T-cell (primary cell): ENCODE measurements around the gene CEP63. TPM values are rescaled to one million over a fixed set of nuclear protein-coding genes. Genes with fewer than 3 reads are reported as not detected.

ENCODE experiments used
- ATAC-seq, 4 experiments: fragments of 200-7000 bp in 3 of 4; fragments of 150-1000 bp in 1 of 4; cut with Tn5 transposase; replicated peaks in 1 of 4; 1 replicate in 3 of 4; 2 replicates in 1 of 4; pipeline ENCODE4 v1.10.0; 2021; ENCODE audit warnings: moderate library complexity in 3 of 4, mild to moderate bottlenecking in 2 of 4, moderate number of reproducible peaks in 1 of 4
- CTCF ChIA-PET, 2 donors: fragments of 300-600 bp; sonication (Branson Sonifier 250); formaldehyde crosslinking; loops; one replicate each; lab custom pipeline; 2022; ENCODE audit warnings: antibody characterized with exemption in 2 of 2; lab: Charles Lee
- POLR2A ChIA-PET, 2 donors: fragments of 300-600 bp; sonication (Branson Sonifier 250); formaldehyde crosslinking; loops; one replicate each; lab custom pipeline; 2022; ENCODE audit warnings: antibody characterized with exemption in 2 of 2; lab: Charles Lee
- DNase-seq, 35 experiments: peaks; one replicate each; pipeline versions ENCODE4 v3.0.0 to v3.0.0-alpha.2; 2013 to 2023
- H3K27ac ChIP-seq: one replicate; pipeline ENCODE4 v1.5.1; 2013; ENCODE audit warnings: low read length
- H3K27me3 ChIP-seq, 2 experiments: replicated peaks in 1 of 2; 1 replicate in 1 of 2; 2 replicates in 1 of 2; pipeline versions ENCODE4 v1.6.1 to v1.7.0; 2013; ENCODE audit warnings: low read length in 1 of 2, mixed read lengths in 1 of 2; ENCODE audit not compliant: control insufficient read depth in 2 of 2, insufficient read depth in 2 of 2; ENCODE audit errors: extremely low read depth in 1 of 2
- H3K36me3 ChIP-seq, 2 donors: 1 replicate in 1 of 2; 2 replicates in 1 of 2; pipeline versions ENCODE4 v1.6.1 to v1.7.0; 2013; ENCODE audit warnings: low read length in 1 of 2; ENCODE audit not compliant: control insufficient read depth in 2 of 2, insufficient read depth in 1 of 2; ENCODE audit errors: extremely low read depth in 1 of 2
- H3K4me1 ChIP-seq, 2 experiments: 1 replicate in 1 of 2; 2 replicates in 1 of 2; pipeline versions ENCODE4 v1.6.1 to v1.7.0; 2013; ENCODE audit warnings: low read length in 2 of 2, mixed read lengths in 1 of 2; ENCODE audit not compliant: insufficient read depth in 2 of 2, control insufficient read depth in 1 of 2; ENCODE audit errors: extremely low read depth in 1 of 2
- H3K4me3 ChIP-seq, 2 donors: 1 replicate in 1 of 2; 2 replicates in 1 of 2; pipeline versions ENCODE4 v1.5.1 to v1.7.0; 2013; ENCODE audit warnings: mild to moderate bottlenecking in 2 of 2, low read length in 1 of 2, moderate library complexity in 1 of 2; ENCODE audit not compliant: control insufficient read depth in 1 of 2; ENCODE audit errors: extremely low read depth in 1 of 2
- H3K9me3 ChIP-seq: 2 replicates; pipeline ENCODE4 v1.7.0; 2013
- H3K27ac Mint-ChIP-seq, 2 donors: one replicate each; pipeline ENCODE4 v1.8.0; 2020 to 2021; ENCODE audit warnings: mild to moderate bottlenecking in 2 of 2, mixed read lengths in 2 of 2
- H3K27me3 Mint-ChIP-seq, 2 donors: one replicate each; pipeline ENCODE4 v1.8.0; 2021 to 2022; ENCODE audit warnings: mixed read lengths in 2 of 2
- H3K36me3 Mint-ChIP-seq: one replicate; pipeline ENCODE4 v1.8.0; 2021; ENCODE audit warnings: mixed read lengths
- H3K4me1 Mint-ChIP-seq, 3 donors: one replicate each; pipeline ENCODE4 v1.8.0; 2020 to 2022; ENCODE audit warnings: mixed read lengths in 3 of 3, mild to moderate bottlenecking in 1 of 3
- H3K4me3 Mint-ChIP-seq, 3 donors: one replicate each; pipeline ENCODE4 v1.8.0; 2020 to 2022; ENCODE audit warnings: mild to moderate bottlenecking in 3 of 3, mixed read lengths in 3 of 3, moderate library complexity in 3 of 3
- H3K9me3 Mint-ChIP-seq, 3 donors: one replicate each; pipeline ENCODE4 v1.8.0; 2020 to 2022; ENCODE audit warnings: mixed read lengths in 3 of 3
- WGBS: methylation state at CpG from one replicate; pipeline ENCODE4 v1.1.5; 2013; ENCODE audit warnings: missing lambda C conversion rate; ENCODE audit not compliant: insufficient coverage; 5-methylcytosine and 5-hydroxymethylcytosine counted together
- total RNA-seq, 35 experiments: library from RNA in 6 of 35; stranded (reverse) in 6 of 35; fragments of 120-200 nt in 1 of 35; gene quantifications; one replicate each; pipeline versions ENCODE4 v1.2.1 to v1.2.4 and lab custom pipeline; 2013 to 2026

Gene CEP63
- total RNA-seq, 5 donors from 2014 or later (not counting 1 experiment from before 2014, with no cell fraction given), result 21.7 to 26.1 (median 24.6) TPM

GRCh38 chr3:134457376-134458074 is 28.3 kb upstream of the CEP63 start:
- Histone ChIP-seq H3K4me3 (no peak overlapping the region), H3K9me3 (no peaks in the 10 kb centered on the region), H3K27me3 (peaks cover 0 to 13% of the 10 kb centered on the region in 2 experiments), H3K27ac (no peak overlapping the region), H3K4me1 (no peaks in the 10 kb centered on the region), H3K36me3 (no peaks in the 10 kb centered on the region)
- ChIA-PET CTCF (interaction anchor here in 1 of 2 donors (1.2 kb wide), 1 partner anchor 16 kb away, joined by 4 read pairs; no protein-coding TSS in a partner anchor), POLR2A (no interaction called here)
- 84% methylated on average over 6 of the region's 9 CpGs for WGBS
- ATAC-seq (no peak), DNase-seq (no peak)
- peaks cover 14 to 34% of the 10 kb centered on the region in 2 donors for H3K27me3 Mint-ChIP-seq
- no peaks in the 10 kb centered on the region for H3K36me3 Mint-ChIP-seq
- no peak overlapping the region for H3K4me3 Mint-ChIP-seq
- no peaks in the 10 kb centered on the region for H3K4me1 Mint-ChIP-seq
- H3K9me3 Mint-ChIP-seq, result no peaks in the 10 kb centered on the region
- no peak overlapping the region for H3K27ac Mint-ChIP-seq

DNA sequence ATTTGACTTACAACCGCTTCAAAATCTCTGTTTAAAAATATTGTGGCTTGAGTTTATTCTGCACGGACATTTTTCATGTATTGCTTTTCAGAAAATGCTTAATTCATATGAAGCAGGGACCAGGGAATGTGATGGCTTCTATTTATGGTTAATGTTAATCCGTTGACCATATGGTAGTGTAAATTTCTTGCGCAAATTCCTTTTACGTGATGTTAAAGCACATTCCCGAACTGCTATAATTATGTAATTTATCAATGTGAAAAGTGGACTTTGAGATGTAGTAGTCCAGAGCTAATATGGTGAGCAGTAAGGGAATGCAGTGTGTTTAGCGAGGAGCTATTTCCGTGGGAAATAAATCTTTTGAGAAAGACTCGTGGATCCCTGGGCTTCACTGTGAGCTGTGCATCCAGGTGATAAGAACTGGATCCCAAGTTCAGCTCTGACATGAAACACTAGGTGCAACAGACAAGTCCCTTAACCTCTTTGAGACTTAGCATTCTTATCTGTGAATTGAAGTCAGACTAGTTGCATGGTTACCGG is 27.4 kb upstream of the CEP63 start:
- Mint-ChIP-seq H3K27me3 (peaks cover 21 to 33% of the 10 kb centered on the region in 2 donors), H3K4me1 (no peaks in the 10 kb centered on the region), H3K36me3 (no peaks in the 10 kb centered on the region), H3K9me3 (no peaks in the 10 kb centered on the region), H3K27ac (no peak overlapping the region), H3K4me3 (no peak overlapping the region)
- DNase-seq, result no peak
- POLR2A ChIA-PET, result no interaction called here
- Histone ChIP-seq H3K9me3 (no peaks in the 10 kb centered on the region), H3K4me3 (no peak overlapping the region), H3K36me3 (no peaks in the 10 kb centered on the region), H3K4me1 (no peaks in the 10 kb centered on the region), H3K27me3 (peaks cover 0 to 17% of the 10 kb centered on the region in 2 experiments), H3K27ac (no peak overlapping the region)
- 80% methylated on average over 6 of the region's 10 CpGs for WGBS
- no peak for ATAC-seq
- CTCF ChIA-PET, result interaction anchor here in 1 of 2 donors (0.5 kb wide), 1 partner anchor 149 kb away, joined by 5 read pairs; no protein-coding TSS in a partner anchor

GRCh38 chr3:134459562-134459961 is 26.3 kb upstream of the CEP63 start:
- Histone ChIP-seq H3K9me3 (no peaks in the 10 kb centered on the region), H3K27me3 (peaks cover 0 to 15% of the 10 kb centered on the region in 2 experiments), H3K27ac (no peak overlapping the region), H3K36me3 (no peaks in the 10 kb centered on the region), H3K4me1 (no peaks in the 10 kb centered on the region), H3K4me3 (no peak overlapping the region)
- Mint-ChIP-seq H3K4me3 (no peak overlapping the region), H3K27me3 (peaks cover 21 to 31% of the 10 kb centered on the region in 2 donors), H3K36me3 (no peaks in the 10 kb centered on the region), H3K4me1 (no peaks in the 10 kb centered on the region), H3K9me3 (no peaks in the 10 kb centered on the region), H3K27ac (no peak overlapping the region)
- CTCF ChIA-PET, result no interaction called here
- no peak for ATAC-seq
- no CpG with 5 or more reads among the region's 4 CpGs for WGBS
- DNase-seq, result no peak
- POLR2A ChIA-PET, result interaction anchor here in 1 of 2 donors (0.6 kb wide), 1 partner anchor 188 kb away, joined by 4 read pairs; no protein-coding TSS in a partner anchor

DNA sequence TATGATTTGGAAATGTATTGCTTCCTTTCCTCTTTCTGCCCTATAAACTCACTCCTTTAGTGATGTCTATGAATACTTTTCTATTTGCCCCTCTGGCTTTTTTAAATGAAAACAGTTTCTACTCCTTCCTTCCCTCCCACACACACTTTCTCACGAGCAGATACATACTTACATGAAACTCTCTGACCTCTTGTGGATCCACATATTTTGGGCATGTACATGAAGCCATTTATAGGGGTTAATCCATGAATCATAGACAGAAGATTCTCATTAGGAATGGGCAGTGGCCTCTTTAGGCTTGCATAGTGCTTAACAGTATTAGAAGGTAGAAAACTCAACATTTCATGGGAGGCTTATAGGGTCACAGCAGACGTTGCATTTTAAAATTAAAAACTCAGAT is 24.9 kb upstream of the CEP63 start:
- H3K36me3 ChIP-seq, result no peaks in the 10 kb centered on the region
- DNase-seq, result no peak
- ChIA-PET POLR2A (no interaction called here), CTCF (no interaction called here)
- no peaks in the 10 kb centered on the region for H3K4me1 ChIP-seq
- no peak for ATAC-seq
- peaks cover 0 to 13% of the 10 kb centered on the region in 2 experiments for H3K27me3 ChIP-seq
- no peak overlapping the region for H3K4me3 Mint-ChIP-seq
- no peak overlapping the region for H3K27ac ChIP-seq
- no peaks in the 10 kb centered on the region for H3K4me1 Mint-ChIP-seq
- no peaks in the 10 kb centered on the region for H3K9me3 ChIP-seq
- H3K4me3 ChIP-seq, result no peak overlapping the region
- H3K27me3 Mint-ChIP-seq, result peaks cover 21 to 29% of the 10 kb centered on the region in 2 donors
- no CpG with 5 or more reads among the region's 2 CpGs for WGBS
- H3K36me3 Mint-ChIP-seq, result no peaks in the 10 kb centered on the region
- no peak overlapping the region for H3K27ac Mint-ChIP-seq
- no peaks in the 10 kb centered on the region for H3K9me3 Mint-ChIP-seq

GRCh38 chr3:134462331-134462941 is 23.4 kb upstream of the CEP63 start:
- H3K27ac ChIP-seq, result no peak overlapping the region
- peaks cover 0 to 12% of the 10 kb centered on the region in 2 experiments for H3K27me3 ChIP-seq
- ATAC-seq (no peak), DNase-seq (no peak)
- Mint-ChIP-seq H3K27me3 (peaks cover 19 to 25% of the 10 kb centered on the region in 2 donors), H3K27ac (no peak overlapping the region), H3K4me1 (no peaks in the 10 kb centered on the region), H3K9me3 (no peaks in the 10 kb centered on the region), H3K36me3 (no peaks in the 10 kb centered on the region), H3K4me3 (no peak overlapping the region)
- H3K36me3 ChIP-seq, result no peaks in the 10 kb centered on the region
- ChIA-PET POLR2A (no interaction called here), CTCF (no interaction called here)
- H3K4me1 ChIP-seq, result no peaks in the 10 kb centered on the region
- H3K9me3 ChIP-seq, result no peaks in the 10 kb centered on the region
- H3K4me3 ChIP-seq, result no peak overlapping the region
- WGBS, result 69% methylated on average over 2 of the region's 5 CpGs

GRCh38 chr3:134463676-134464063 is 22.2 kb upstream of the CEP63 start:
- POLR2A ChIA-PET, result no interaction called here
- Histone ChIP-seq H3K36me3 (no peaks in the 10 kb centered on the region), H3K27me3 (peaks cover 0 to 11% of the 10 kb centered on the region in 2 experiments), H3K27ac (no peak overlapping the region), H3K4me1 (no peaks in the 10 kb centered on the region), H3K4me3 (no peak overlapping the region), H3K9me3 (no peaks in the 10 kb centered on the region)
- CTCF ChIA-PET, result interaction anchor here in 1 of 2 donors (1.1 kb wide), 1 partner anchor 10 kb away, joined by 3 read pairs; no protein-coding TSS in a partner anchor
- WGBS, result 96% methylated on average over 3 of the region's 4 CpGs
- peaks cover 10 to 13% of the 10 kb centered on the region in 2 donors for H3K27me3 Mint-ChIP-seq
- DNase-seq (no peak), ATAC-seq (no peak)
- no peaks in the 10 kb centered on the region for H3K4me1 Mint-ChIP-seq
- no peak overlapping the region for H3K27ac Mint-ChIP-seq
- H3K36me3 Mint-ChIP-seq, result no peaks in the 10 kb centered on the region
- H3K9me3 Mint-ChIP-seq, result no peaks in the 10 kb centered on the region
- H3K4me3 Mint-ChIP-seq, result no peak overlapping the region
